ENCODE results near the gene DNAAF2.
"Not testable (repeated sequence)": the region's sequence is repeated elsewhere in the genome, so short reads cannot be mapped to it uniquely, and the experiment has no call there.

The DNAAF2 gene

DNA sequence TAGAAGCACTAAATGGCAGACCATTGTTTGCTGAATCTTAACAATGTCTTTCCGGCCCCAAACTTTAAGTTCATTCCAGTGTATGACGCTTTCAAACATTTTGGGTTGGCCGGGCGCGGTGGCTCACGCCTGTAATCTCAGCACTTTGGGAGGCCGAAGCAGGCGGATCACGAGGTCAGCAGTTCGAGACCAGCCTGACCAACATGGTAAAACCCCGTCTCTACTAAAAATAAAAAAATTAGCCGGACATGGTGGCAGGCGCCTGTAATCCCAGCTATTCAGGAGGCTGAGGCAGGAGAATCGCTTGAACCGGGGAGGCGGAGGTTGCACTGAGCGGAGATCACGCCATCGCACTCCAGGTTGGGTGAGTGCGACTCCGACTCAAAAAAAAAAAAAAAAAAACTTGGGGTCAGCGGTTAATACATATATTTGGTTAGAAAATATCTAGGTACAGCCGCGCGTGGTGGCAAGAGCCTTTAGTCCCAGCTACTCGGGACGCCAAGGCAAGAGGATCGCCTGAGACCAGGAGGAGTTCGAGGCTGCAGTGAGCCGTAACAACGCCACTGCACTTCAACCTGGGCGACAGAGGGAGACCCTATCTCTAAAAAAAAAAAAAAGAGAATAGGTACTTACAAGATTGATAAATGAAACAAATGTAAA lies 49.9 kb downstream of the DNAAF2 start:
- not testable (repeated sequence) for DNase-seq (ENCODE audit: low read depth)

- DNase-seq (ENCODE audit: low read depth): no peak
Measured at GRCh38 chr14:49584058-49584457, 51.0 kb downstream of the DNAAF2 start.

DNA sequence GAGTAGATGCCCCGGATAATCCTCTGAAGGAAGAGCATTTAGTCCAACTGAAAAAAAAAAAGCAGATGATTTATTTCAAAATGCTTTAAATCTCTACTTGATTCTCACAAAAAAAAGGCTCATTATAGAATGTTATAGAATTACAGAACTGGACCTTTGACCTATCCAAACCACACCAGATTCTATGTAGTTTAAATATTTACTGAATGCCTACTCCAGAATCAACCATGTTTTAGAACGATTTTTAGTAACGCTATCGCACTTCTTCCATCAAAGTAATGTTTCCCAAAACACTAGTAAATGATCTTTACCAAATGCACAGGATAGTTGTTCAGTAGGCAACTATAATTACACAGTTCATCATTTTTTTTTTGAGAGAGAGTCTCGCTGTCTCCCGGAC lies 51.4 kb downstream of the DNAAF2 start:
- no peak for DNase-seq (ENCODE audit: low read depth)

DNA sequence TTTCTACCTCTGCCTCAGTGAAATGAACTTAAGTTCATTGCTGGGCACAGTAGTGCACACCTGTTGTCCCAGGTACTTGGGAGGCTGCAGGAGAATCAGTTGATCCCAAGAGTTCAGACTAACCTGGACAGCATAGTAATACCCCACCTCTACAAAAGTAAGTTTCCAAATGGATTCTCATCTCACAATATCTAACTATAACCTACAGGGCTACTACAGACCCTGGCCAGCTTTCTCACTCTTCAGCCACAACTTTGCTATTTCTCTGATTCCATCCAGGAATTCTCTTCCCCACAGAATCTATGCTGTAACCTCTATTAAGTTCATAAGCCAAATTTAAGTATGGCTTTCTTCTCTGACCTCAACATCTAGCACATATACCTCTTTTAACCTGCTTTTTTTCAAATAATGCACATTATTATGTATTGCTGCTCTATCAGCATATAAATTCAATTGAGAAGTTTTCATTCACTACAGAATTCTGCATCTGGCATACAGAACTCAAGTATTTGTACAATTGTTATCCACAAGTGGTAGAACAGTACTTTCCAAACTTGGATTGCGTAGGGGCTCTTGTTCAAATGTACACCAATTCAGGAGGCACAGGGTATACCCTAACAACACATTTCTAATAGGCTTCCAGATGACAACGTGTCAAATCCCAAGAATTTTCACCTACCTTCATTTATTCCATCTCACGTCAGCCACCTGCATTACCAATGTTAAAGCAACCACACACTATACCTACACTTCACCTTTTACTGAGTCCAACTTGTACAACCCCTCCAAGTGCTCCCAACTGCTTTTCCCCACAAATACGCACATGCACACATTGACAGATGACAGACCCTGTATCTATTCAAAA lies 52.7 kb downstream of the DNAAF2 start:
- DNase-seq (ENCODE audit: low read depth): no peak

DNA sequence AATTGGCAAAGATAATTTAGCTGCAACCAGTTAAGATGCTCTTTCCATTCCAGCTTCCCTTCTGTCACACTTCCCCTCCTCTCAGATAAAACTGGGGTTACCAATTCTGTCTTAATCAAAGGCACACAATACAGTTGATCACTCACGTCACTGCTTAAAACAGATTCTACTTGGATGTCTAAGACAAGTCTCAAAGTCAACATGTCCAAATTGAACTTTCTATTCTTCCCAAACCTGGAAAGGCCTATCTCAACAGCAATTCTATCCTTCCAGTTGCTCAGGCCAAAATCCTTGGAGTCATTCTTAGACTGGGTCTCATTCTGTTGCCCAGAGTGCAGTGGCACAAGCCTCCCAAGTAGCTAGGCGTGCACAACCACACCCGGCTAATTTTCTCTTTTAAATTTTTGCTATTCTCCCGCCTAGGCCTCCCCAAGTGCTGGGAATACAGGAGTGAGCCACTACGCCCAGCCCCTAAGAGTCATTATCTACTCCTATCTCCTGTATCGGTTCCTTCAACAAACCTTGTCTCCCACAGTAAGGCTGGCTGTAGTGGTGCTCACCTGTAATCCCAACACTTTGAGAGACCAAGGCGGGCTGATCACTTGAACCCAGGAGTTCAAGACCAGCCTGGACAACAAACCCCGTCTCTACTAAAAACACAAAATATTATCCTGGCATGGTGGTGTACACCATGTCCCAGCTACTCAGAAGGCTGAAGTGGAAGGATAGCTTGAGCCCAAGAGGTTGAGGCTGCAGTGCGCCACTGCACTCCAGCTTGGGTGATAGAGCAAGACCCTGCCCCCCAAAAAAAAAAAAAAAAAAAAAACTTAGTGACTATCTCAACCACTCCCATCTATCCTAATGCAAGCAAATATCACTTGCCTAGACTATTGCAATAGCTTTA lies 53.6 kb downstream of the DNAAF2 start:
- DNase-seq (ENCODE audit: low read depth): no peak

GRCh38 chr14:49579841-49580240 lies 55.2 kb downstream of the DNAAF2 start:
- no peak for DNase-seq (ENCODE audit: low read depth)

DNA sequence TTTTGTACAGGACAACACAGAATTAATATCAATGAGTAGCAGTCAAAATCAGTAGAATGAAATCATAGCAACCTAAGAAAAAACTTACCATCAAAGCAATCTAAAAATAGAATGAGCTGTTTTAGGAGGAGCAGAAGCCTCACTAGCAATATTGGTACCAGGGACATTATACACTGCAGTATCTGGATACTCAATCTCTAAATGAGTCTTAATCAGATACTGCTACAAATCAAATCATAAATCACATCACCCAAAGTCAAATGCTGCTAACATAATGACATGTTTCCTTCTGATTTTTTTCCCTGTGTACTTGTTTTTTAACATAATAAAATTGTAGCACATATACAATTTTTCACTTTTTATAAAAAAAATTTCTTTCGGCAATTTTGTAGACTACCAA lies 56.9 kb downstream of the DNAAF2 start:
- no peak for DNase-seq (ENCODE audit: low read depth)

Measured in stimulated activated CD8-positive, alpha-beta memory T cell treated with anti-CD3 and anti-CD28 coated beads, Interleukin-4, amount 100 ng/mL, for 24 hours (primary cell).